Measurements from ENCODE around the gene CLASRP.

CLASRP gene

DNA sequence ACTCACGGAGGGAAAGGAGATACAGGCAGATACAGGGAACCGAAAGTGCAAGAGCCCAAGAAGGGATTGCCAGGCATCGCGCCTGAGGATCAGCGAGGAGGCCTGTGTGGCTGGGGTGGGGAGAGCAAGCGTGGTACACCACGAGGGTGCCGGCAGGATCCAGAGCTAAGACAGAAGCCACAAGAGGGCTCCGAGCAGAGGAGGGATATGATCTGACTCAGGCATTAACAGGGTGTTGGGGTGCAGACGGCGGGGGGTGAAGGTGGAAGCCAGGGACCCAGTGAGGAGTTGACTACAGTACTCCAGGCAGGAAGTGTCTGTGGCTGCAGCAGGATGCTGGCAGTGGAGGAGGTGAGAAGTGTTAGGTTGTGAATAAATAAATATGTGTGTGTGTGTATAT, 48.7 kb downstream of the CLASRP start:
- DNase-seq = peak in 1 of 2 donors; percentile 35

GRCh38 chr19:45090034-45090433, 51.2 kb downstream of the CLASRP start:
- DNase-seq = no peak

DNA sequence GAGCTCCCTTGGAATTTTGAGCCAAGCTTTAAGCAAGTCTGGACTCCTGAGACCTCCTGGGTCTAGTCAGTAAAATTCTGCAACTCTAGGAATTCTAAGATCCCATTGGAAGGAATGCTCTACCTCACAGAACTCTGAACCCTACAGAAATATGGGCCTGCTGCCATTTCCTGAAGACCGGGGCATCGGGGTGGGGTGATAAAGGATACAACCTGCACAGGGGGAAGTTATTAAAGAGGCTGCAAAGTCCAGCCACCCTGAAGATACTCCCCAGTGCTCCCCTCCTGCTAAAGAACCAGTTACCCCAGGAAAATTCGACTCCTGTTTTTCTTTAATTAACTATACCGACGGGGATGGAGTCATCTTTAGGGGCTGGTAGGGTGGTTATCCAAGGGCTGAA, 51.8 kb downstream of the CLASRP start:
- no peak for DNase-seq

DNA sequence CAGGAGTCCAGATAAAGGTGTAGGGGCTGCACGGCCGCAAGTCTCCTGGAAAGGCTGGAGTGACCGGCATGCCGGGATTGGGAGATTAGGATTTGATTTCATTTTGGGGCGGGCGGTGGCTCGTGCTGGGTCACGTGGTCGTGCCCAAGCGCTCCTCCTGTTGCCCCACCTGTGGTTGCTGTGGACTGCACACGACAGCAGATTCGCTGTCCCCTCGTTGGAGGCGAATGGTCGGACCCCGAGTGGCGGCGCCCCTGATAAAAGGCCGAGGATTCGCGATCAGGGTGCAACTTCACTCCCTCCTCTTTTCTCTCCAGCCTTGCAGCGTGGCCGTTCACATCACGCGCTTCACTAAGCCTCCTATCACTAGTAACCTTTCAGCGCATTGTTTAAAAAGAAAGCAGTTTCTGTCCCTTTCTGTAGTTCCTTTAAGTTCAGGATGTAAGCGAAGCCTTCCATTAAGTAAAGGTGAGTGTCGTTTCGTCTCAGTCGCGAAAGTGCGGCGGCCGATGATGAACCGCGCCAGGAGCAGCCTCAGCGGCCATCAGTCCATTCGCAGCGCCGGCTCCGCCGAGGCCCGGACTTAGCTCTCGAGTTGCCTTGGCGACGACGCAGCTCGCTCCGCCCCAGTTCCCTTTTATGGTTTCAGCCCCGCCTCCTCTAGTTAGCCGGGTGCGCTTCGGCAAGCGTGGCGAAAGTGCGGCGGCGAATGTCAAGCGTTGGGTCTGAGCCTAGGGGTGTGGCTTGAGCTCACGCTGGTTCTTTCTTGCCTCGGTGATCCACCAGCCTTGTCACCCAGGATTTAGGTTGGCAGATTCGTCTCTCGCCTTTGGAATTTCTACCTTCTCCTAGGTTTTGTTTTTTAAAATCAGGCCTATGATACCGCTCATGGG, 52.4 kb downstream of the CLASRP start:
- DNase-seq = peak; percentile 97 to 100

GRCh38 chr19:45092747-45093678, 54.2 kb downstream of the CLASRP start, which contains the start of gene PPP1R37:
Gene PPP1R37, plus strand, starts transcription at chr19:45093179. Its CDS starts 147 bp downstream, at chr19:45093326.
- peak; percentile 94 to 96 for DNase-seq

DNA sequence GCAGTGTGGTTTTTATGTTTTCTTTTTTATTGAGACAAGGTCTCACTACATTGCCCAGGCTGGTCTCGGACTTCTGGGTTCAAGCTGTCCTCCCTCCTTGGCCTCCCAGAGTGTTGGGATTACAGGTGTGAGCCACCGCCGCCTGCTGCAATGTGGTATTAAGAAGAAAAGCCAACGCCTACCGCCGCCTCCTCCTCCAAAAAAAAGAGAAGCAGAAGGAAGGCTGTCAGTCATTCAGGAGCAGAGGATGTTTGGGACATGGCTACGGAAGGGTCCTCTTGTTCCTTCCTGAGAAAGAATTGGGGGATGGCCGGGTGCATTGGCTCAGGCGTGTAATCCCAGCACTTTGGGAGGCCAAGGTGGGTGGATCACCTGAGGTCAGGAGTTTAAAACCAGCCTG, 55.3 kb downstream of the CLASRP start:
- DNase-seq = no peak

- DNase-seq = no peak
Observed at GRCh38 chr19:45094707-45095106, 55.9 kb downstream of the CLASRP start.

- no peak for DNase-seq
Observed at GRCh38 chr19:45095496-45096413, 56.9 kb downstream of the CLASRP start.

- DNase-seq = no peak
Observed at GRCh38 chr19:45096700-45097099, 57.9 kb downstream of the CLASRP start.

DNA sequence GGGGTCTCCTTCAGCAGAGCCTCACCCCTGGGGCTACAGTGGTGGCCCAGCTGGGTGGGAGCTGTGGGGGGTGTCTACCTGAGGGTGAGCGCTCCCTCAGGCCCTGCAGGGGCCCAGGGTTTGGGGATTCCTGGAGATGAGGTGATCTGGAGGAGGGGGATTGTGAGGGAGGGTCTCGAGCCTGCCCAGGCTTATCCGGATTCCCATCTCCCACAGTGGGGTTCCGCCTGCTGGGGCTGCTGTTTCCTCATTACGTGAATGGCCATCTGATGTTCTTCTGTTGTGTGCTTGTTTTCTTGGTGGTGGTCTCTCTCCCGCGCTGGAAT, 58.6 kb downstream of the CLASRP start:
- DNase-seq = no peak

GRCh38 chr19:45097776-45098520, 59.1 kb downstream of the CLASRP start:
- peak; percentile 71 to 94 for DNase-seq

- no peak for DNase-seq
Observed at GRCh38 chr19:45098521-45099466, 59.9 kb downstream of the CLASRP start.

GRCh38 chr19:45099467-45100191, 60.8 kb downstream of the CLASRP start:
- no peak for DNase-seq

- no peak for DNase-seq
Observed at GRCh38 chr19:45100201-45100600, 61.4 kb downstream of the CLASRP start.

DNA sequence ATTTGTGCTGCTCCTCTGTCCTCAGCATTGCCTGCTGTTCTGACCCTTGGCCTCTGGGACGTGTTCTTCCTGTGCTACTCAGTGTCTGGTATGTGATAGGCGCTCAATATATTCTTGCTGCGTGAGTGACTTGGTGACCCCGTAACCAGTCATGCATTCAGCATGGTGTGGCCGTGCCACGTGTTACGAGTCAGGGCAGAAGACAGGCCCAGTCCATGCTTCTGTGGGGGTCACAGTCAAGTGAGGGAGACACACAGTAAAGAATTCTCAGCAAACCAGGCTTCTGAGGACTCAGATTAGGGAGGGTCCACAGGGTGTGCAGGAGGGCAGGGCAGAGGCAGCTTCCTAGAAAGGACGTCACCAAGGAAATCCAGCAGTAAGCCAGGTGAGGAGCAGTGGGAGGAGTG, 62.0 kb downstream of the CLASRP start:
- no peak for DNase-seq

- peak in 1 of 2 donors; percentile 23 for DNase-seq
Observed at GRCh38 chr19:45101806-45102205, 63.0 kb downstream of the CLASRP start.

DNA sequence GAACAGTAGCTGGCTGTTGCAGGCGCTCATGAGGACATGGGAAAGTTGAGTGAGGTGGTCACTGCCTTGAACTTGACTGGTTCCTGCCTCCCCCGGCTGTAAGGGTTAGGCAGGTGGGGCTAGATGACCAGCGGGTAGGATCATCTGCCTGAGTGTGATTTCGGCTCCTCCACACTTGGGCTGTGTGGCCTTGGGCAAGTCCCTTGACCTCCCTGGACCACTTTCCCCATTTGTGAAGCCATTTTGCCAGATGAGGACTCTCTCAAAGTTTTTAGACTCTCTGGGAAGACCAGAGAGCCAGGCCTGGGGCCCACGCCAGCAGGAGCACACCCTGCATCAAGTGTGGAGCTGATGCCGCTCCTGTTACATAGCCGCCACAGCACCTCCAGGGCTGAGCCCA, 63.6 kb downstream of the CLASRP start:
- no peak for DNase-seq

DNA sequence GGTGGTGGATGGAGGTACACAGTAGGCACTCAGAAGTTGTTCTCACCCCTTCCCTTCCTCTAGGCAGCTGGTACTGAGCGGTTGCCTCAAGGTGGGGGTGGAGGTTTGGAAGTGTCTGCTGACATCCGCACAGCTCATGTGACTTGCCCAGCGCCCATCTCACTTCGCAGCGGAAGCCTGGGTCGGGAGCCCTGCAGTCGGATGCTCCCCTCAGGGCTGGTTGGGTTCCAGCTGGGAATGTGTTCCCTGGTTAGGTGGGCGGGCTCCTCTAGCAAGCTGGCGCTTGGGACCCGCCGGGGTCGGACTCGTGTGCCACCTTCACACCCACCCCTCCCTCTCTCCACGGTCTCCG, 64.3 kb downstream of the CLASRP start:
- peak in 1 of 2 donors; percentile 27 for DNase-seq

DNA sequence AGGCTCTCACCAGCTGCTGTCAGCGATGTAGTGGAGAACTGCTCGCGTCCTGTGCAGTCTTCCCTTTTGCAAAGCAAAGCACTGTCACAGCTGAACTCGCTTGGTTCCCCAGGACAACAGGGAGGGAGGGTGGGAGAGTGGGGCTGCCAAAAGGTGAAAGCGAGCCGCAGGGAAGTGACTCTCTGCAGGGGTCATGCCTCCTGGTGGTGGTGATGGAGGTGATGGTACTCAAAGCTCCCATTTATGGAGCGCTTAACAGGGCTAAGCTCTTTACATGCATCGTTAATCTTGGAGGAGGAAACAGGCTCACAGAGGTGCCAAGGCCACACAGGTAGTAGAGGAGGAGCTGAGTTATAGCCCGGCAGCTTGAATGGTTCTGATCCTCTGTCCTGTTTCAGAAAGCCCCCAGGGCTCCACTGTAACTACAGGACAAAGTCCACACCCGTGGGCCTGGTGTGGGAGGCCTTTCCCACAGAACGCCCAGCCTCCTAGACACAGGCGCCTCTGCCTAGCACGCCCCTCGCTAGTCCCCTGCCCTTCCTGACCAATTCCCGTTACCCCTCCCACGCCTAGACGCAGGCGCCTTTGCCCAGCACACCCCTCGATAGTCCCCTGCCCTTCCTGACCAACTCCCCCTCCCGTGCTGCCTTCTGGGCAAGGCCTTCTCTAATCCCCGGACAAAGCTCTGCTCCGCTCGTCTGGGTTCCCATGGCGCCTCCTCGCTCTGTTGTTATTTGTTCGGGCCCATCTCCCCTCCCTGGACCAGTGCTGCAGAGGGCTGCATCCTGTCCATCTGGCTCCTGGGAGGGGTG, 64.9 kb downstream of the CLASRP start:
- DNase-seq = no peak

Measured in inflammatory macrophage treated with lipopolysaccharide for 1 hour (primary cell).